Lower lobe of right lung (tissue), 2 donors: Measurements from ENCODE around the gene SERPINB7. TPM values are rescaled to one million over a fixed set of nuclear protein-coding genes. Genes with fewer than 3 reads are reported as not detected.
"Not testable (repeated sequence)": the region's sequence is repeated elsewhere in the genome, so short reads cannot be mapped to it uniquely, and the experiment has no call there.

Experiments used
- ATAC-seq, 2 donors: fragments of 200-7000 bp; cut with Tn5 transposase; one replicate each; pipeline ENCODE4 v1.9.1; 2020 to 2022; ENCODE audit warnings: mild to moderate bottlenecking in 2 of 2, moderate library complexity in 2 of 2
- DNase-seq: peaks from one replicate; pipeline ENCODE4 v3.0.0-alpha.2; 2020
- H3K27ac ChIP-seq: fragments of 200-600 bp; one replicate; pipeline ENCODE4 v1.8.0; 2022
- H3K27me3 ChIP-seq: fragments of 200-600 bp; one replicate; pipeline ENCODE4 v1.8.0; 2022; ENCODE audit warnings: low read depth
- H3K36me3 ChIP-seq: fragments of 200-600 bp; one replicate; pipeline ENCODE4 v1.8.0; 2022; ENCODE audit warnings: mild to moderate bottlenecking
- H3K4me1 ChIP-seq: fragments of 200-600 bp; one replicate; pipeline ENCODE4 v1.8.0; 2022
- H3K4me3 ChIP-seq: fragments of 200-600 bp; one replicate; pipeline ENCODE4 v1.8.0; 2022; ENCODE audit warnings: mild to moderate bottlenecking
- H3K9me3 ChIP-seq: fragments of 200-600 bp; one replicate; pipeline ENCODE4 v1.8.0; 2022
- CTCF ChIP-seq: fragments of 200-600 bp; IDR thresholded peaks from one replicate; pipeline ENCODE4 v1.8.0; 2022; ENCODE audit warnings: antibody characterized with exemption, mild to moderate bottlenecking
- intact Hi-C: fragments of 100-400 bp; cut with DNase I; formaldehyde crosslinking; loops from one replicate; pipeline ENCODE4 v1.11.0; 2022
- total RNA-seq: library from RNA; stranded (reverse); fragmentation: NEBNext Ultra II Directional; extraction: Animal tissue kit (Norgen Biotek cat#: 25700); gene quantifications from one replicate; pipeline ENCODE4 v1.2.1, GENCODE V29; 2021
- donor health status: DM: no; HTN: yes; CAD: no; lungs with severe emphysema.

Gene SERPINB7
- total RNA-seq, 1 donor from 2014 or later: not detected

GRCh38 chr18:63758615-63759240, 16.5 kb upstream of the SERPINB7 start:
- no peak for TF ChIP-seq CTCF
- no peak for DNase-seq
- ATAC-seq: no peak
- H3K27ac ChIP-seq: no peak overlapping the region
- no peaks in the 10 kb centered on the region for H3K27me3 ChIP-seq
- no peak overlapping the region for H3K4me3 ChIP-seq
- intact Hi-C loops: no loop called here
- peaks cover 5% of the 10 kb centered on the region for H3K9me3 ChIP-seq
- H3K36me3 ChIP-seq: no peaks in the 10 kb centered on the region
- H3K4me1 ChIP-seq: no peaks in the 10 kb centered on the region

DNA sequence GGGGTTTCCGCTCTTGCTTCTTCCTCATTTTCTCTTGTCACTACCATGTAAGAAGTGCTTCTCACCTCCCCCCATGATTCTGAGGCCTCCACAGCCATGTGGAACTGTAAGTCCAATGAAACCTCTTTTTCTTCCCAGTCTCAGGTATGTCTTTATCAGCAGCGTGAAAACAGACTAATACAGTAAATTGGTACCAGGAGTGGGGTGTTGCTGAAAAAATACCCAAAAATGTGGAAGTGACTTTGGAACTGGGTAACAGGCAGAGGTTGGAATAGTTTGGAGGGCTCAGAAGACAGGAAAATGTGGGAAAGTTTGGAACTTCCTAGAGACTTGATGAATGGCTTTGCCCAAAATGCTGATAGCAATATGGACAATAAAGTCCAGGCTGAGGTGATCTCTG, 15.4 kb upstream of the SERPINB7 start:
- ATAC-seq, H3K4me3 ChIP-seq, intact Hi-C loops: not testable (repeated sequence)

GRCh38 chr18:63762518-63762917, 12.7 kb upstream of the SERPINB7 start:
- H3K27me3 ChIP-seq: no peaks in the 10 kb centered on the region
- no peak for TF ChIP-seq CTCF
- no peak for ATAC-seq
- H3K4me3 ChIP-seq: no peak overlapping the region
- no peak overlapping the region for H3K27ac ChIP-seq
- H3K4me1 ChIP-seq: no peaks in the 10 kb centered on the region
- no peak for DNase-seq
- H3K9me3 ChIP-seq: peaks cover 5% of the 10 kb centered on the region
- H3K36me3 ChIP-seq: no peaks in the 10 kb centered on the region
- intact Hi-C loops: no loop called here

More for the DNA sequence above, 15.4 kb upstream of the SERPINB7 start:
- not testable (repeated sequence) for H3K9me3 ChIP-seq, DNase-seq, H3K4me1 ChIP-seq, H3K27ac ChIP-seq, H3K27me3 ChIP-seq, H3K36me3 ChIP-seq

- no peaks in the 10 kb centered on the region for H3K4me1 ChIP-seq
- intact Hi-C loops: no loop called here
- no peak for DNase-seq
- H3K27ac ChIP-seq: no peak overlapping the region
- H3K36me3 ChIP-seq: no peaks in the 10 kb centered on the region
- no peak overlapping the region for H3K4me3 ChIP-seq
- H3K9me3 ChIP-seq: peaks cover 5% of the 10 kb centered on the region
- TF ChIP-seq CTCF: no peak
- ATAC-seq: no peak
- H3K27me3 ChIP-seq: no peaks in the 10 kb centered on the region
Observed at GRCh38 chr18:63763831-63764600, 11.2 kb upstream of the SERPINB7 start.

- ATAC-seq (no peak), DNase-seq (no peak)
- Histone ChIP-seq H3K27ac (no peak overlapping the region), H3K4me3 (no peak overlapping the region), H3K36me3 (no peaks in the 10 kb centered on the region), H3K4me1 (no peaks in the 10 kb centered on the region), H3K9me3 (no peaks in the 10 kb centered on the region), H3K27me3 (no peaks in the 10 kb centered on the region)
- intact Hi-C loops: no loop called here
- no peak for TF ChIP-seq CTCF
Observed at GRCh38 chr18:63765837-63766236, 9.4 kb upstream of the SERPINB7 start.

- Histone ChIP-seq H3K36me3 (no peaks in the 10 kb centered on the region), H3K27ac (no peak overlapping the region), H3K4me1 (no peaks in the 10 kb centered on the region), H3K4me3 (no peak overlapping the region), H3K27me3 (no peaks in the 10 kb centered on the region), H3K9me3 (no peaks in the 10 kb centered on the region)
- TF ChIP-seq CTCF: no peak
- no peak for DNase-seq
- intact Hi-C loops: no loop called here
- no peak for ATAC-seq
Observed at GRCh38 chr18:63773551-63773950, 1.7 kb upstream of the SERPINB7 start.
